ENCODE measurements around the gene ANKRD42.
"Not testable (repeated sequence)": the region's sequence is repeated elsewhere in the genome, so short reads cannot be mapped to it uniquely, and the experiment has no call there.

Gene ANKRD42

GRCh38 chr11:83206221-83206620, 12.7 kb downstream of the ANKRD42 start:
- Histone ChIP-seq H2BK15ac (replicated peaks; ENCODE audit: low read depth) (no peak overlapping the region), H2BK120ac (ENCODE audit: low read depth, low read length) (no peak overlapping the region), H3K18ac (ENCODE audit: low read length) (no peak overlapping the region), H4K8ac (ENCODE audit: low read depth, low read length) (no peak overlapping the region), H3K79me1 (ENCODE audit: low read length) (no peaks in the 10 kb centered on the region), H3K36me3 (ENCODE audit: control insufficient read depth, insufficient read depth, low read length) (no peaks in the 10 kb centered on the region), H2AK5ac (ENCODE audit: low read length) (no peak overlapping the region), H3K27ac (ENCODE audit: low read depth, low read length) (no peak overlapping the region), H3K23ac (ENCODE audit: low read length) (no peak overlapping the region), H3K56ac (ENCODE audit: low read length) (no peak overlapping the region), H3K4me2 (ENCODE audit: low read length) (no peak overlapping the region), H3K4me1 (ENCODE audit: control insufficient read depth, low read depth, low read length) (no peaks in the 10 kb centered on the region), H3K9ac (ENCODE audit: low read length) (no peak overlapping the region), H2BK5ac (ENCODE audit: low read length) (no peak overlapping the region), H3K27me3 (ENCODE audit: insufficient read depth, low read length, poor library complexity) (no peaks in the 10 kb centered on the region), H3K79me2 (ENCODE audit: control insufficient read depth, insufficient read depth, low read length) (no peaks in the 10 kb centered on the region), H3K4me3 (ENCODE audit: low read length) (no peak overlapping the region), H4K5ac (ENCODE audit: low read length) (no peak overlapping the region), H3K4ac (ENCODE audit: low read depth, low read length) (no peak overlapping the region)
- WGBS (ENCODE audit: extremely low coverage, insufficient coverage, low lambda C conversion rate): no CpG with 5 or more reads among the region's 1 CpG
- DNase-seq: peak; percentile 68

GRCh38 chr11:83206771-83207382, 13.4 kb downstream of the ANKRD42 start:
- H3K18ac ChIP-seq (ENCODE audit: low read length); H3K4ac ChIP-seq (ENCODE audit: low read depth, low read length); H3K36me3 ChIP-seq (ENCODE audit: control insufficient read depth, insufficient read depth, low read length); H3K79me1 ChIP-seq (ENCODE audit: low read length); H3K4me3 ChIP-seq (ENCODE audit: low read length); H4K8ac ChIP-seq (ENCODE audit: low read depth, low read length); H3K23ac ChIP-seq (ENCODE audit: low read length); H4K5ac ChIP-seq (ENCODE audit: low read length); H3K79me2 ChIP-seq (ENCODE audit: control insufficient read depth, insufficient read depth, low read length); H3K27me3 ChIP-seq (ENCODE audit: insufficient read depth, low read length, poor library complexity); H3K56ac ChIP-seq (ENCODE audit: low read length); H2AK5ac ChIP-seq (ENCODE audit: low read length); H3K4me1 ChIP-seq (ENCODE audit: control insufficient read depth, low read depth, low read length); H3K4me2 ChIP-seq (ENCODE audit: low read length); H2BK120ac ChIP-seq (ENCODE audit: low read depth, low read length); H2BK15ac ChIP-seq (replicated peaks; ENCODE audit: low read depth); H2BK5ac ChIP-seq (ENCODE audit: low read length); H3K27ac ChIP-seq (ENCODE audit: low read depth, low read length); H3K9ac ChIP-seq (ENCODE audit: low read length): not testable (repeated sequence)
- no CpG with 5 or more reads among the region's 4 CpGs for WGBS (ENCODE audit: extremely low coverage, insufficient coverage, low lambda C conversion rate)
- DNase-seq: peak; percentile 49

GRCh38 chr11:83219095-83219494, 25.6 kb downstream of the ANKRD42 start:
- H2AK5ac ChIP-seq (ENCODE audit: low read length): no peak overlapping the region
- no peak overlapping the region for H3K23ac ChIP-seq (ENCODE audit: low read length)
- H3K4ac ChIP-seq (ENCODE audit: low read depth, low read length): no peak overlapping the region
- H2BK5ac ChIP-seq (ENCODE audit: low read length): no peak overlapping the region
- no peaks in the 10 kb centered on the region for H3K36me3 ChIP-seq (ENCODE audit: control insufficient read depth, insufficient read depth, low read length)
- H3K79me2 ChIP-seq (ENCODE audit: control insufficient read depth, insufficient read depth, low read length): no peaks in the 10 kb centered on the region
- no peaks in the 10 kb centered on the region for H3K27me3 ChIP-seq (ENCODE audit: insufficient read depth, low read length, poor library complexity)
- no peak overlapping the region for H3K56ac ChIP-seq (ENCODE audit: low read length)
- DNase-seq: peak; percentile 58
- no peak overlapping the region for H4K8ac ChIP-seq (ENCODE audit: low read depth, low read length)
- H3K79me1 ChIP-seq (ENCODE audit: low read length): no peaks in the 10 kb centered on the region
- no peak overlapping the region for H3K4me2 ChIP-seq (ENCODE audit: low read length)
- no peak overlapping the region for H3K18ac ChIP-seq (ENCODE audit: low read length)
- no CpG with 5 or more reads among the region's 8 CpGs for WGBS (ENCODE audit: extremely low coverage, insufficient coverage, low lambda C conversion rate)
- no peak overlapping the region for H3K9ac ChIP-seq (ENCODE audit: low read length)
- H3K27ac ChIP-seq (ENCODE audit: low read depth, low read length): no peak overlapping the region
- H3K4me1 ChIP-seq (ENCODE audit: control insufficient read depth, low read depth, low read length): no peaks in the 10 kb centered on the region
- no peak overlapping the region for H3K4me3 ChIP-seq (ENCODE audit: low read length)
- H2BK15ac ChIP-seq (replicated peaks; ENCODE audit: low read depth): no peak overlapping the region
- no peak overlapping the region for H4K5ac ChIP-seq (ENCODE audit: low read length)
- H2BK120ac ChIP-seq (ENCODE audit: low read depth, low read length): no peak overlapping the region

GRCh38 chr11:83220260-83220659, 26.7 kb downstream of the ANKRD42 start:
- WGBS (ENCODE audit: extremely low coverage, insufficient coverage, low lambda C conversion rate): no CpG with 5 or more reads among the region's 10 CpGs
- H2BK5ac ChIP-seq (ENCODE audit: low read length): no peak overlapping the region
- H3K9ac ChIP-seq (ENCODE audit: low read length): no peak overlapping the region
- H3K18ac ChIP-seq (ENCODE audit: low read length): no peak overlapping the region
- no peak for DNase-seq
- H3K4me1 ChIP-seq (ENCODE audit: control insufficient read depth, low read depth, low read length): no peaks in the 10 kb centered on the region
- H3K27ac ChIP-seq (ENCODE audit: low read depth, low read length): no peak overlapping the region
- no peak overlapping the region for H2BK15ac ChIP-seq (replicated peaks; ENCODE audit: low read depth)
- H3K79me1 ChIP-seq (ENCODE audit: low read length): no peaks in the 10 kb centered on the region
- no peaks in the 10 kb centered on the region for H3K27me3 ChIP-seq (ENCODE audit: insufficient read depth, low read length, poor library complexity)
- no peaks in the 10 kb centered on the region for H3K36me3 ChIP-seq (ENCODE audit: control insufficient read depth, insufficient read depth, low read length)
- H3K79me2 ChIP-seq (ENCODE audit: control insufficient read depth, insufficient read depth, low read length): no peaks in the 10 kb centered on the region
- no peak overlapping the region for H2AK5ac ChIP-seq (ENCODE audit: low read length)
- peak overlapping the region; percentile 67 for H2BK120ac ChIP-seq (ENCODE audit: low read depth, low read length)
- no peak overlapping the region for H3K4me2 ChIP-seq (ENCODE audit: low read length)
- H3K56ac ChIP-seq (ENCODE audit: low read length): no peak overlapping the region
- no peak overlapping the region for H3K4ac ChIP-seq (ENCODE audit: low read depth, low read length)
- H4K5ac ChIP-seq (ENCODE audit: low read length): no peak overlapping the region
- no peak overlapping the region for H3K4me3 ChIP-seq (ENCODE audit: low read length)
- no peak overlapping the region for H3K23ac ChIP-seq (ENCODE audit: low read length)
- no peak overlapping the region for H4K8ac ChIP-seq (ENCODE audit: low read depth, low read length)

- H3K36me3 ChIP-seq (ENCODE audit: control insufficient read depth, insufficient read depth, low read length): no peaks in the 10 kb centered on the region
- peak overlapping the region; percentile 22 for H3K56ac ChIP-seq (ENCODE audit: low read length)
- no peak overlapping the region for H3K27ac ChIP-seq (ENCODE audit: low read depth, low read length)
- no peaks in the 10 kb centered on the region for H3K79me1 ChIP-seq (ENCODE audit: low read length)
- no peak overlapping the region for H2BK15ac ChIP-seq (replicated peaks; ENCODE audit: low read depth)
- H3K4me1 ChIP-seq (ENCODE audit: control insufficient read depth, low read depth, low read length): no peaks in the 10 kb centered on the region
- H2AK5ac ChIP-seq (ENCODE audit: low read length): no peak overlapping the region
- no peak overlapping the region for H3K4me3 ChIP-seq (ENCODE audit: low read length)
- H3K79me2 ChIP-seq (ENCODE audit: control insufficient read depth, insufficient read depth, low read length): no peaks in the 10 kb centered on the region
- H2BK120ac ChIP-seq (ENCODE audit: low read depth, low read length): no peak overlapping the region
- DNase-seq: peak; percentile 6
- no peak overlapping the region for H3K23ac ChIP-seq (ENCODE audit: low read length)
- H4K5ac ChIP-seq (ENCODE audit: low read length): no peak overlapping the region
- no peak overlapping the region for H3K9ac ChIP-seq (ENCODE audit: low read length)
- no peaks in the 10 kb centered on the region for H3K27me3 ChIP-seq (ENCODE audit: insufficient read depth, low read length, poor library complexity)
- H3K4me2 ChIP-seq (ENCODE audit: low read length): no peak overlapping the region
- no peak overlapping the region for H2BK5ac ChIP-seq (ENCODE audit: low read length)
- no peak overlapping the region for H3K18ac ChIP-seq (ENCODE audit: low read length)
- no peak overlapping the region for H4K8ac ChIP-seq (ENCODE audit: low read depth, low read length)
- H3K4ac ChIP-seq (ENCODE audit: low read depth, low read length): no peak overlapping the region
Observed at GRCh38 chr11:83221694-83222093, 28.2 kb downstream of the ANKRD42 start.

- Histone ChIP-seq H3K4me2 (ENCODE audit: low read length) (no peak overlapping the region), H2AK5ac (ENCODE audit: low read length) (no peak overlapping the region), H2BK15ac (replicated peaks; ENCODE audit: low read depth) (no peak overlapping the region), H3K18ac (ENCODE audit: low read length) (no peak overlapping the region), H3K27ac (ENCODE audit: low read depth, low read length) (no peak overlapping the region), H3K79me1 (ENCODE audit: low read length) (no peaks in the 10 kb centered on the region), H2BK5ac (ENCODE audit: low read length) (no peak overlapping the region), H3K4ac (ENCODE audit: low read depth, low read length) (no peak overlapping the region), H3K4me1 (ENCODE audit: control insufficient read depth, low read depth, low read length) (no peaks in the 10 kb centered on the region), H4K5ac (ENCODE audit: low read length) (no peak overlapping the region), H3K27me3 (ENCODE audit: insufficient read depth, low read length, poor library complexity) (no peaks in the 10 kb centered on the region), H3K36me3 (ENCODE audit: control insufficient read depth, insufficient read depth, low read length) (no peaks in the 10 kb centered on the region), H3K9ac (ENCODE audit: low read length) (no peak overlapping the region), H3K4me3 (ENCODE audit: low read length) (no peak overlapping the region), H3K79me2 (ENCODE audit: control insufficient read depth, insufficient read depth, low read length) (no peaks in the 10 kb centered on the region), H3K23ac (ENCODE audit: low read length) (no peak overlapping the region), H2BK120ac (ENCODE audit: low read depth, low read length) (no peak overlapping the region), H3K56ac (ENCODE audit: low read length) (no peak overlapping the region), H4K8ac (ENCODE audit: low read depth, low read length) (no peak overlapping the region)
- no peak for DNase-seq
- no CpG with 5 or more reads among the region's 1 CpG for WGBS (ENCODE audit: extremely low coverage, insufficient coverage, low lambda C conversion rate)
Observed at GRCh38 chr11:83222499-83222898, 29.0 kb downstream of the ANKRD42 start.
